Endodermal cell (in vitro differentiated cells): ENCODE results near the gene STAC2. TPM values are rescaled to one million over a fixed set of nuclear protein-coding genes. Genes with fewer than 3 reads are reported as not detected.

Experiments used
- DNase-seq: peaks from one replicate; pipeline ENCODE4 v3.0.0-alpha.2; 2017
- H3K27ac ChIP-seq: 2 replicates; pipeline ENCODE4 v1.5.1; 2013; ENCODE audit warnings: mild to moderate bottlenecking, low read depth, low read length, moderate library complexity
- H3K27me3 ChIP-seq: 2 replicates; pipeline ENCODE4 v1.6.1; 2013; ENCODE audit warnings: mild to moderate bottlenecking, low read length, moderate library complexity; ENCODE audit not compliant: insufficient read depth, control insufficient read depth, poor library complexity, severe bottlenecking
- H3K36me3 ChIP-seq: 2 replicates; pipeline ENCODE4 v1.7.0; 2013; ENCODE audit warnings: mild to moderate bottlenecking, low read length, moderate library complexity; ENCODE audit not compliant: control insufficient read depth, insufficient read depth
- H3K4me1 ChIP-seq: one replicate; pipeline ENCODE4 v1.7.0; 2013; ENCODE audit warnings: low read length; ENCODE audit not compliant: control insufficient read depth, insufficient read depth
- H3K4me3 ChIP-seq: 2 replicates; pipeline ENCODE4 v1.5.1; 2013; ENCODE audit warnings: mild to moderate bottlenecking, low read length, moderate library complexity
- H3K9ac ChIP-seq: 2 replicates; pipeline ENCODE4 v1.6.1; 2013; ENCODE audit warnings: mild to moderate bottlenecking, low read length, moderate library complexity; ENCODE audit not compliant: poor library complexity, severe bottlenecking; ENCODE audit errors: extremely low read depth
- H3K9me3 ChIP-seq: 2 replicates; pipeline ENCODE4 v1.6.1; 2013; ENCODE audit warnings: mild to moderate bottlenecking, low read length, moderate library complexity; ENCODE audit not compliant: control insufficient read depth
- H3K27ac Mint-ChIP-seq: 2 replicates; pipeline ENCODE4 v1.8.0; 2020; ENCODE audit warnings: mixed read lengths
- H3K27me3 Mint-ChIP-seq: 2 replicates; pipeline ENCODE4 v1.8.0; 2021; ENCODE audit warnings: mild to moderate bottlenecking, mixed read lengths; ENCODE audit not compliant: insufficient read depth
- H3K36me3 Mint-ChIP-seq: 2 replicates; pipeline ENCODE4 v1.8.0; 2020; ENCODE audit warnings: low read depth, mixed read lengths
- H3K4me1 Mint-ChIP-seq: 2 replicates; pipeline ENCODE4 v1.8.0; 2020; ENCODE audit warnings: mixed read lengths
- H3K4me3 Mint-ChIP-seq: 2 replicates; pipeline ENCODE4 v1.8.0; 2020; ENCODE audit warnings: mild to moderate bottlenecking, moderate library complexity, mixed read lengths
- H3K9me3 Mint-ChIP-seq: 2 replicates; pipeline ENCODE4 v1.8.0; 2020; ENCODE audit warnings: mild to moderate bottlenecking, mixed read lengths
- CTCF ChIP-seq: fragments of 200-600 bp; sonication (generic); conservative IDR thresholded peaks from 2 replicates; pipeline ENCODE4 v1.5.0; 2021; ENCODE audit warnings: antibody characterized with exemption, mild to moderate bottlenecking
- WGBS, 2 experiments: methylation state at CpG; one replicate each; pipeline versions ENCODE4 v1.1.5 to v1.1.7; 2013; ENCODE audit warnings: missing lambda C conversion rate in 2 of 2, mixed read lengths in 1 of 2; ENCODE audit not compliant: insufficient coverage in 1 of 2, insufficient read length in 1 of 2; 5-methylcytosine and 5-hydroxymethylcytosine counted together
- long read RNA-seq, 4 experiments: library from polyadenylated mRNA in 2 of 4; library from RNA in 1 of 4; library from capped mRNA in 1 of 4; stranded (forward) in 3 of 4; unstranded in 1 of 4; transcript quantifications; one replicate each; pipeline ENCODE4 v2.0.0, GENCODE V29; 2020 to 2021; ENCODE audit warnings: inconsistent platforms in 1 of 4
- polyA plus RNA-seq, 2 experiments: library from polyadenylated mRNA; stranded (reverse); fragments of 50-300 nt; gene quantifications; one replicate each; pipeline ENCODE4 v1.2.3, GENCODE V29; 2013
- total RNA-seq, 2 donors: library from RNA; stranded (reverse); fragmentation: NEBNext Ultra II Directional in 1 of 2; extraction: Animal tissue kit (Norgen Biotek cat#: 25700) in 1 of 2; gene quantifications; 2 replicates in 1 of 2; 3 replicates in 1 of 2; pipeline ENCODE4 v1.2.1, GENCODE V29; 2021

Gene STAC2
- total RNA-seq = under 1 TPM; 0.35 to 0.46 TPM
- polyA plus RNA-seq (2013, experiment 1 of 2) = 1.3 TPM
- 1.2 TPM for polyA plus RNA-seq (2013, experiment 2 of 2)
- long read RNA-seq, experiment 1 = 0 reads
- long read RNA-seq, experiment 2 = 0 reads
- long read RNA-seq, experiment 3 = 0 reads
- long read RNA-seq, experiment 4 = 0 reads

GRCh38 chr17:39225308-39225958, at the start of gene STAC2:
TSS of gene STAC2 (minus strand) at chr17:39225945. CDS start at chr17:39225502, 443 bp downstream.
- Mint-ChIP-seq H3K27ac (no peak within 1 kb of the TSS), H3K4me1 (peaks cover 1% of the 10 kb centered on the region), H3K9me3 (no peaks in the 10 kb centered on the region), H3K4me3 (peak within 1 kb of the TSS; percentile 51), H3K36me3 (no peaks in the 10 kb centered on the region), H3K27me3 (peaks cover 71% of the 10 kb centered on the region)
- no peak for DNase-seq
- H3K4me1 ChIP-seq = no peaks in the 10 kb centered on the region
- H3K9ac ChIP-seq = no peak within 1 kb of the TSS
- peaks cover 62% of the 10 kb centered on the region for H3K27me3 ChIP-seq
- H3K27ac ChIP-seq = no peak within 1 kb of the TSS
- no peaks in the 10 kb centered on the region for H3K9me3 ChIP-seq
- TF ChIP-seq CTCF = no peak
- 1 to 4% methylated on average over 25 to 70 of the region's 71 CpGs for WGBS, 2 experiments
- H3K36me3 ChIP-seq = no peaks in the 10 kb centered on the region
- peak within 1 kb of the TSS; percentile 62 for H3K4me3 ChIP-seq

- H3K27me3 Mint-ChIP-seq = no peaks in the 10 kb centered on the region
Observed at GRCh38 chr17:39271546-39271945, 45.8 kb upstream of the STAC2 start.

GRCh38 chr17:39270923-39271322, 45.2 kb upstream of the STAC2 start:
- peaks cover 14% of the 10 kb centered on the region for H3K36me3 ChIP-seq
- Mint-ChIP-seq H3K4me3 (no peak overlapping the region), H3K27ac (no peak overlapping the region), H3K9me3 (no peaks in the 10 kb centered on the region), H3K4me1 (peaks cover 9% of the 10 kb centered on the region), H3K36me3 (peaks cover 40% of the 10 kb centered on the region), H3K27me3 (no peaks in the 10 kb centered on the region)
- peak; percentile 63 for DNase-seq
- no peaks in the 10 kb centered on the region for H3K9me3 ChIP-seq
- H3K4me1 ChIP-seq = no peaks in the 10 kb centered on the region
- no peak overlapping the region for H3K9ac ChIP-seq
- H3K27ac ChIP-seq = no peak overlapping the region
- H3K4me3 ChIP-seq = no peak overlapping the region
- WGBS, 2 experiments = 58 to 62% methylated on average over 3 of the region's 3 CpGs
- TF ChIP-seq CTCF = peak; percentile 72
- no peaks in the 10 kb centered on the region for H3K27me3 ChIP-seq

More at GRCh38 chr17:39271546-39271945, 45.8 kb upstream of the STAC2 start:
- peaks cover 40% of the 10 kb centered on the region for H3K36me3 Mint-ChIP-seq
- no peaks in the 10 kb centered on the region for H3K9me3 Mint-ChIP-seq
- no peaks in the 10 kb centered on the region for H3K27me3 ChIP-seq
- no peak overlapping the region for H3K27ac ChIP-seq
- H3K9me3 ChIP-seq = no peaks in the 10 kb centered on the region
- H3K36me3 ChIP-seq = peaks cover 14% of the 10 kb centered on the region
- no peaks in the 10 kb centered on the region for H3K4me1 ChIP-seq
- no peak overlapping the region for H3K4me3 Mint-ChIP-seq
- H3K27ac Mint-ChIP-seq = no peak overlapping the region
- H3K4me1 Mint-ChIP-seq = peaks cover 9% of the 10 kb centered on the region
- TF ChIP-seq CTCF = no peak
- no peak overlapping the region for H3K4me3 ChIP-seq
- no peak for DNase-seq
- 89% methylated on average over 3 of the region's 3 CpGs; no CpG with 5 or more reads in 1 of the 2 experiments for WGBS, 2 experiments
- H3K9ac ChIP-seq = no peak overlapping the region
